Glomerular endothelial cell (primary cell): Measurements from ENCODE around the gene BTBD9. TPM values are rescaled to one million over a fixed set of nuclear protein-coding genes. Genes with fewer than 3 reads are reported as not detected.

ENCODE experiments used
- DNase-seq: peaks from one replicate; pipeline ENCODE4 v3.0.0-alpha.2; 2011; ENCODE audit warnings: low read depth, low spot score; ENCODE audit errors: extremely low read depth
- total RNA-seq: library from RNA; depleted of rRNA; stranded (reverse); fragments of >200 nt; gene quantifications from 2 replicates; pipeline ENCODE4 v1.2.3, GENCODE V29; 2015

BTBD9 gene
- total RNA-seq, 1 donor from 2014 or later = 13.2 TPM

DNA sequence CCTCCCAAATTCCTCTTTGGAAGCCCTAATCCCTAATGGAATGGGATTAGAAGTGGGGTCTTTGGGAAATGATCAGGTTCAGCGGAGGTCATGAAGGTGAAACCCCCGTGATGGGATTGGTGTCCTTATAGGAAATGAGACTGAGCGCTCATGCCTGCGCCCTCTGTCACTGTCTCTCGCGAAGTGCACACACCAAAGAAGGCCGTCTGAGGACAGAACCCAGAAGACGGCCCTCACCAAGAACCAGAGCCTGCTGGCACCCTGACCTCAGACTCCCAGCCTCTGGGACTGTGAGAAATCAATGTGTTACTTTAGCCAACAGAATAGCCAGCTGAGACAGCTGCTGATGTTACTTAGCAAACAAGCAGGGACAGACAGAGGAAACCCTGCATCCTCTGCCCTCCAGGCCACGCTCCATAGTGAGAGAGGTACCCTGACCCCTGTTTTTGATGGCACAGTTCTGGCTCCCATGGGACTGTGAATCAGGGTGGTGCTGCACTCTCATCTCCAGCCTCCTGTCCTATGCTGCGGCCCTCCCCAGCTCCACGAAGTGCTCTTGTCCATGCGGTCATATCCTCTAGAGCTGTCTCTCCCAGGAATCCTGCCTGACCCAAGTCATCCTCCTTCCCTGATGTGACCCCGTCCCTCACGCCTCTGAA, 450.9 kb downstream of the BTBD9 start:
- no peak for DNase-seq

DNA sequence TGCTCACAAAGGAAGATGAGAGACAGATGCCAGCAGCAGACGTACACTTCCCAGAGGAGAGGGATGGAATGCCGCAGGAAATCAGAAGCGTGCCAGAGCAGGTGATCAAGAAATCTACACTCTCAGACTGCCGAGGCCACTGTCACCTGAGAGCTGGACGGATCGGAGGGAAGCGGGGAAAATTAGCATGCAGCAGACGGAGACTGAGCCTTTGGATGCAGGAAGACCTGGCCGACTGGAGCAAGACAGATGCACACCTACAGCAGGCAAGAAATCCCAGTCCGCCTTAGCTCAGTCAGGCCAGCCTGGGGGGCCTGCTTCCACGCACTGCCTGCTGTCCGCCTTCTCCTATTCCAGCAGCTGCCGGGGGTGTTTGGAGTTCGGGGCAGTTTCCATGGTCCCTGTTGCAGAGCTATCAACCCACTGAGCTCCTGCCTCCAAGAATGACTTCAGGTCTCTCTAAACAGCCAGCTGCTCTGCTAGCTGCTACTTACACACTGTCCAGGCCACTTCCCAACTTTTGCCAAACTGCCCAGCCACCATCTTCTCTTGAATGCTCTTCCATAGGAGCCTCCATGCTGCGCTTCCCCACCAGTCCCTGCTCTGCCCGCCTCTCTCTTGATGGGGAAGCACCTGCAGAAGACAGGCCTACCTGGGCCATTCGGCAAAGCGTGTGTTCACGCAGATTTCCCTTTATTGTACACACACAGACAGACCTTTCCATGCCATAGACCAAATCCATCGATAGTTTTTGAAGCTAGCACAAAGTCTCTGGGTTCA, 451.7 kb downstream of the BTBD9 start:
- DNase-seq = no peak

DNA sequence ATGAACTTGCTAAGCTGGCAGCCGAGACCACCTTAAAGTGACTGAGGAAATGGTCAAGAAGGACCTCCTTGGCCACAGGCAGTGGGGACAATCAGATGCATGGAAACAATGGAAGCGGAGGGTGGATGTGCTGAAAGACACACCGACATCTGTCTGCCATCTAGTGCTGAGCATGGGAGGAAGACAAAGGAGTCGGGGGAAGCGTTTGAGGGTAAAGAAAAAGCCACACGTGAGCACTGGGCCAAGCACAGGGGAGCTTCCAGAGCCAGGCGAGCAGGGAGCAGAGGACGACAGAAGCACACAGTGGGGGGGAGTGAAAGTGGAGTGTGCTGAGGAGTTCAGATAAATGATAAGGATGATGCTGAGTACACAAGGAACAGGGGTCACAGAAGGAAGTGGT, 452.4 kb downstream of the BTBD9 start:
- no peak for DNase-seq

DNA sequence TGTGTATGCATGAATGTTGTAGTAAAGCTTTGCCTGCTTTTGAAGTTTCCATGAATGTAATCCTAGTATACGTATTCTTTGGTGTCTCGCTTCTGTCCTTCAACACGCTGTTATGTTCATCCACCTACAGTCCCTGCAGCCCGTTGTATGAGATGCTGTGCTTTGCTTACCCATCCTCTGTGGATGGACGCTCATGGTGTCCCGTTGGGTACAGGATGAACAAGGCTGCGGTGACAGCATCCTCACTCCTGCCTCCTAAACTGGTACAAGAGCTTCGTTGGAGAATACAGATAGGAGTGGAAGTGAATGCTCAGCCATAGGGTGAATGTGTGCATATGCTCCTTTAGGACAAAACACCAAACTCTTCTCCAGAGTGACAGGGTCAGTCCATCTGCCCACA, 454.0 kb downstream of the BTBD9 start:
- DNase-seq = no peak

DNA sequence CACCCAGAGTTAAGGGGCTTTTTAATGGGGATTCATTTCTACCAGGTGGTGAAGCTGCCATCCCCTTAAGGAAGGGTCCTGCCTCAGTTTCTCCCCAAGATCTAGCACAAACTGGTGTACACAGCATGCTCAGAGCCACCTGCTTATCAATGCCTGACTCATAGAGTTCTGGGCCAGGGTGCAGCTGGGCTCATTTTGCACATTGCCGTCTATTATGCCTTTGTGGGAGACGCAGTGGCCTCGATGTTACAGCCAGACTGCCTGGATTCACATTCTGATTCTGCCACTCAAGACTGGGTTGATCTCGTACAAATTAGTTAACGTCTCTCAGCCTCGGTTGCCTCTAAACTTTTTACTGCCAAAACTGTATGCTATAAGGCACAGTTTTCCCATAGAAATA, 454.5 kb downstream of the BTBD9 start:
- no peak for DNase-seq

DNA sequence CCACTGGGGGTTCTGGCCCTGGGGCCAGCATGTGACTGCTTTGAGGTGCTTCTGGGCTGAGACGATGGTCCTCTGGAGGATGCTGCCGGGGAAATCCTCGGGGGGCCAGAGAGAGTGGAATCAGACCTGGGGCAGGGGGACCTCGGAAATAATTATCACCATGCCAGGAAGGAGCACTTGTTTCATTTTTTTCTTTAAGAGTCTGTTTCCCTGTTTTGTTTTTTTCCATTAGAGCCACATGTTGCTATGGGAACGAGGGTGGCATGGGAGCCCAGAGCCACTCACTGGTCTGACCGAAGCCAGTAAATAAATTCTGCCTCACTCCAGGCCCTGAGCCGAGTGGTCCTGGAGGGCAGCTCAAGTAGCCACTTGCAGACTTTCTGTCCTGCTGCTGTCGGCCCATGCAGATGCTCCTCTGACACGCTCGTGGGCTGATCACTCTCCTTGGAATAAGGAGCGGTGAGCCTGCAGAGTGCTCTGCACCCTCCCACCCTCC, 455.1 kb downstream of the BTBD9 start:
- no peak for DNase-seq

DNA sequence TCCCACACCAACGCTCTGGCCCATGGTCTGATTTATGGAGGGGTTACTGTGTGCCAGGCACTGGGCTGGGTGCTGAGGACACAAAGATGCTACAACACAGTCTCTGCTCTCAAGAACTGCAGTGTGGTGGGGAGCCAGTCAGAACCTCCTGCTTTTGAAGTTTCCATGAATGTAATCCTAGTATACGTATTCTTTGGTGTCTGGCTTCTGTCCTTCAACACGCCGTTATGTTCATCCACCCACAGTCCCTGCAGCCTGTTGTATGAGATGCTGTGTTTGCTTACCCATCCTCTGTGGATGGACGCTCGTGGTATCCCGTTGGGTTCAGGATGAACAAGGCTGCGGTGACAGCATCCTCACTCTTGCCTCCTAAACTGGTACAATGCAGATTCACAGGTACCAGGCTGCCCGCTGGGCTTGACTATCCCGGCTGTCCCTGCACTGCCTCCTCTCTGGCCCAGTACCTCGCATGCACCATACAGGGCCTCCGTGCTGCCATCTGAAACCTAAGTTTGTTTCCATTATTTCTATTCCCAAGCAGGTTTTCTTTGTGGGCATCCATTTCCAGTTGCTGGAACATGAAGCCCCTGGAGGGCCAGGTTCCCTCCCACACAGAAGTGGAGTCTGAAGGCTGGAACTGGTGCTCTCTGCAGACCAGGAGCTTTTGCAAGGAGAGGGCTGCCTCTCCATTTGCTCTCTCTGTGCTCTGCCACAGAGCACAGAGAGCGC, 455.7 kb downstream of the BTBD9 start:
- no peak for DNase-seq

DNA sequence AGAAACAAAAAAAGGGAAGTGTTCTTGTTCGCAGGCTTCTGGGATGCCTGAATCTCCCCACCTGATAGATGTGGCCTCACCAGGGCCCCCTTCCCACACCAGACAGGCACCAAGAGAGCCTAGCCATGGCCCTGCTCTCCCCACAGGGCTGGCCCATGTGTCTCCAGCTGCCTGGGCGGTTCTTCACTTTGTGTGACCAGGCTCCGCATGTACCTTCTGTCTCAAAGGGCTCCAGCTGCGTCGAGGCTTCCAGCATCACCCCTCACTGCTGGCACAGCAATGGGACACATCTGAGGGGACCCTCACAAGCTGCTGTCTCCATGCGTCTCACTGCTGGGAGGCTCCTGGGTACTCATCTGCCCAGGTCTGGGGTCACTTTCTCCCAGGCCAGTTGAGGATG, 457.3 kb downstream of the BTBD9 start:
- no peak for DNase-seq

DNA sequence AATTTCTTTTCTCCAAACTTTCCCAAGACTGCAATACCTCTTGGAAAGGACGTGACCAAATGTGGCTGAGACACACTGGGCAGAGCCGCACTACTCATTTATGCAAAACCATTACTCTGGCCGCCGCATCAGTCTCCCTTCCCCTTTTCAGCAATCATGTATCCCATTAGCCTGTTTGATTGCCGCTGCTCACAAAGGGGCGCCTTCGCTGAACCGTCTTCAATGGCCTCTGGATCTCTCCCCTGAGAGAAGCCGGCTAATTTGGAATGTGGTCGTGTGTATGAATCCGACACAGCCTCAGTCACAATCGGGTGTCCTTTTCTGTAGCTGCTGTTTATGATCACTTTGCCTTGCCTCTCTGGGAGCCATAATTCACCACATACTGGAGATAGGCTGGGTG, 459.1 kb downstream of the BTBD9 start:
- DNase-seq = no peak

DNA sequence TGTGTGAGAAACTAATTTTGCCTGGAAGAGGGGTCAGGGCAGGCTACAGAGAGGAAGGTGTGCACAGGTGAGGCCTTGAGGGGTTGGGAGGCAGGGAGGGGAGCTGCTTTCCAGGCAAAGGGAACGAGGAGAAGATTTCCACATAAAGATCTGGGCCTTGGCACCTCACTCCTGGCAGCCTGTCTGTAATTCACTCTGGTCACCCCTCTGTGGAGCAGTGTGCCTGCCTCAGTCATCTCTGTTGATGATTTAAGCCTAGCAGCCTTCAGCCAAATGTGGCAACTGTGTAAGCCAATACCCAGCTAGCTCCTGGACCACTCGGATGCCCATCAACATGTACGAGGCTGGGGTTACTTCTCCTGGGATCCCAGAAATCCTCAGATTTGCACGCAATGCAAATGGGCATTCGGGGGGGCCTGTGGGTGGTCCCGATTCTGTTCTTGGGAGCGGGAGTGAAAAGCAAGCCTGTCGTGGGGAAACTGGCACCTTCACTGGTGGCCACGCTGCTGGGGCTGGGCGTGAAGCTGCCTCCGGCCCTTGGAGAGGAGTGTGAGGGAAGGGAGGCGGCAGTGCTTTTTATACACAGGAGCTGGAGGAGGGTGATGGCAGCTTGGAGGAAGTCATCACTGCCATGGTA, 459.8 kb downstream of the BTBD9 start:
- DNase-seq = no peak

DNA sequence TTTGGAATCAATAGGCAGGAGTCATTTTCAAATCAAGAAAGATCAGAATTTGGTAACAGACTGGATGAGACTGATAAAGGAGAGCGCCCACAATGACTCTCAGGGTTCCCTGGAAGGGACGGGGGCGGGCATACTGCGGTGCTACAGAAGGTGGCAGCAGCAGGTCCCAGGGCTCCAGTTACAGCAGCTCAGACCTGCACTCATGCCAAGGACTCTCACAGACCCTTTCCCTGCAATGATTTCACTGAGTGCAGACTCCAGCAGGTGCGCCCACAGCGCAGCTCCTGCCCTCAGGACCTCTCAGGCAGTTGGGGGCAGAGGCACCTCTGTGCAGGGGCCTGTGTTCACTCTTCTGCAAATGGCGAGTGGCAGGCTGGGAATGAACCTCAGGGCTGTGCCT, 460.4 kb downstream of the BTBD9 start:
- DNase-seq = no peak

DNA sequence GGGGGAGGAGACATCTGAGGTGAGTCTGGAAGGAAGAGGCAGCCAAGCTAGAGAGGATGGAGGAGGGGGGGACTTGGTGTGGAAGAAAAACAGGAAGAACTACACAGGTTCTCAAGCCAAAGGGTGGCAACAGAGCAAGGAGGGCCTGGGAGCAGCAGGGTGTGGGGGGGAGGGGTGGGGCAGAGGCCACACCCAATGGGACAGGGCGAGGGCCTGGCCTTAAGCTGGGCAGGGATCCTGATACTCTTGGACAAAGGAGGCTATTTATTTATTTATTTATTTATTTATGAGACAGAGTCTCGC, 461.2 kb downstream of the BTBD9 start:
- DNase-seq = no peak

DNA sequence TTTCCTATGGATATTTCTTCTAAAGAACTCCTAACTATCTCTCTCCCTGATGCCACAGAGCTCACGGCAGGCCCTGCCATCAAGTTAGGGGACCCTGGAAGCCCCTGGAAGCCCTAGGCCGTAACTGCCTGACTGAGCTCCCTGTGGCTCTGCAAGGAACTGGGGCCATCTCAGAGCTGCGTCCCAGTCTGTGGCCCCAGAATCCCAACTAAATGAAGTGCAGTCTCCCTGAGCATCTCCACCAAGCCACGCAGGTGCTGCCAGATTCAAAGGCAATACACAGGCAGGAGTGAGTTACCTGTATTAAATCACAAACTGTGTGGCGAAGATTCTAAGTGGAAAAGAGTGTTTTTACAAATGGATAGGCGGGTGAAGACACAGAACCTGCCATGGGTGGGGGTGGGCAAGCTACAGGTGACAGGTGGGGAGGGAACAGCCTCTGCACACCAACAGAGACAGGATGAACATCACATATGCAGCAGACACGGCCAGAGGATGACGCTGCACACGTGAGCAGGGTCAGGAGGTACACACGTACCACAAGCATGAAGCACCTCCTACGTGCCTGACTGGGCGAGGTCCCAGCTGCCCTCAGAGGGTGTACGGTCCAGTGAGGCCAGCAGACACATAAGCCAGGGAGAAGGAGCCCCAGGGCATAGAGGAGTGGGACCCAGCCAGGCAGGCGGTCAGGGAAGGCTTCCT, 461.7 kb downstream of the BTBD9 start:
- no peak for DNase-seq

DNA sequence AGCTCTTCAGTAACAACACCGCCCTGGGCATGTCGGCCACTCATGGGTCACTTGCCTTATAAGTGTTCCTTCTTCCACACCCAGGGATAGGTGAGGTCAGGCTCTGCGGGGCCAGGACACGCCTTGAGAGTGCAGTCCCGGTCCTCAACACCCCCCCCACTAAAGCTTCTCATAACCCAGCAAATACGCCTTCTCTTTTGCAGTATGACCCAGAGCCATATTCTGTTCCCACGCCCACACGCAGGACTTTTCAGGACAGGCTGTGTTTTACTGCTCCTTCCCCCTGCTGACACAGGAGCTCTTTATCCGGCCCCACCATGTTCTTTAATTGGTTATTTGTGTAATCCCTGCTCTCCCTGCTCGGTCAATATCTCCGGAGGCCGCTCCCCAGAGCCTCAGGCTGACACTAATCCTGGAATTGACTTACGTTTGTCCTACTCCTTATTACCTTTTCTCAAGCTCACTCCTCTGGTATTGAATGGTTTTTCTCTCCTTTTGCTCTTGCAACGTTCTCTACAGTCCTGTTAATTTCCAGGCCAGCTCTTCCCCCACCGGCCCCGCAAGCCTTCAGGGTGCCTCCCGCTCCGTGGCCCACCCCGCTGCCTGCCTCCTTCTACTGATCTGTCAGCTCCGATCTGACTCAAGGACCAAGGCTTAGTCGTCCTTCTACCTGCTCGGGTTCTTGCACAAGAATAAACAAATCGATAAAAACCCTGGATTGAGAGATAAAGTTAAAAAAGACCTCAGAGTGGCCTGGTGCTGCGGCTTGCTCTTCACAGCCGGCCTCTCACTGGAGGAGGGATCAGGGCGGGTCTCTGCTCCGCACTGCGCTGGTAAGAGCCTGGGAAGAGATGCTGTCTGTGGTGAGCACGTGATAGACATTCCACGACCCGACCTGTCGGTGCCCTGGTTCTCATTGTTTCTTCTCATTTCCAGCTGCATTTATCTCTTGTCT, 462.7 kb downstream of the BTBD9 start:
- DNase-seq = no peak

DNA sequence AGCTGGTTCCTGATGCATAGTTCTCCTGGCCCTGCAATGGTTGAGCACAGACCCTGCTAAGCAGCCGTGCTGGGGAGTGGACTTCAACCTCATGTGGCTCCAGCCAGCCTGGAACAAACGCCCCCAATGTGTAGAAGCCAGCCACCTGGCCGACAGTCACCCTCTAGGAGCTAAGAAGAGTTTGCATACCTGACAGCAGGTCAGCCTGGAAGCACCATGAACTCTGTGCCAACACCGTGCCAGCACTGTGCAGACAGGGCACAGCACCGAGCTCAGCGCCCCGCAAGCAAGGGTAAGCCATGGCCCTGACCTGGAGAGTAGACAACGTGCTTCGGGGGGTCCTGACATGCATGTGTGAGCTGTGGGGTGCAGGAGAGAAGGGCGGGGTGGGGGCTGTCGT, 463.9 kb downstream of the BTBD9 start:
- no peak for DNase-seq

DNA sequence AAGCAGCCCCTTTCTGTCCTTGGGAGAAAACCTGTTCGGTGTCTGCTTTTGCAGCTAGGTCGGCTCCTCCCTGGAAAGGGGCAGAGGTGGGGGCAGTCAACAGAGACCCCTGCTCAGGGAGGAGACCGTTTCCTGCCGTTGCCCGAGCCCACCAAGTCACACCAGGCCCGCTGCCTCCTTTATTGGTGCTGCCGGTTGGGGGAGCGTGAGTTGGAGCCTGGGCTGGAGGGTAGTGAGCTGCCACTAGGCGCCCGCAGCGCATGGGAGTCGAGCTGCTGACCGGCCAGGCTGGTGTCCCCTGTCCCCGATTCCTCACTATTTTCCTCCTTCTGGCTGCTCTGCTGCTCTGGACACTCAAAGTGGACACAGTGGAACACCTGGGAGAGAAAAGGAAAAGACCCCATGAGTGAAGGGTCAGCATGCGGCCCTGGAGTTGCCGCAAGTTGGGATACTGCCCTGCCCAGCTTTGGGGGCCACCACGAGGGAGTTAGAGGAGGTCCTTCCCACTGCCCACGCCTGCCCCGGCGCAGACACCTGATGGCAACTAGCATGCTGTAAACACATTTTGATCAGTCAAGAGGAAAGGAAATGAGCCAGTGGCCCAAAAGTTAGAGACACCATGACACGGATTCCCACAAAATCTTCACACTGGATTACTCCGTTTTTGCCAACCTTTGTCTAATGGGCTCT, 464.8 kb downstream of the BTBD9 start:
- DNase-seq = no peak

DNA sequence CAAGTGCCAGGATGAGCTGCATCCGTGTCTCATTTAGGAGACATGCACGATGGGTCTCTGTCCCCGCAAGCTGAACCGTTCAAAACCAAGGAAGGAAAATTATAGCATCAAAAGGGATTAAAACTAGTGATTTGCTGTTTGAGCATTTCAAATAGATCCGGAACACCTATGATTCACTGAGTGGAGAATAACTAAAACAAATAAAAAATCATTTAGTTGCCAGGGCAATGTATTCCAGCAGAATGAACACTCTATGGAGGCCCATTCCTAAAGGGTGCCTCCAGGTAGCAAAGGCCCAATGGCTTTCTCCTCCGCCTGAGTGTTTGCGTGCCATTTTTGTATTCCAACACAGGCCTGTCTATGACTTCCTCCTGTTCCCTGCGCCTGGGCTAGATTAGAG, 465.4 kb downstream of the BTBD9 start:
- no peak for DNase-seq

DNA sequence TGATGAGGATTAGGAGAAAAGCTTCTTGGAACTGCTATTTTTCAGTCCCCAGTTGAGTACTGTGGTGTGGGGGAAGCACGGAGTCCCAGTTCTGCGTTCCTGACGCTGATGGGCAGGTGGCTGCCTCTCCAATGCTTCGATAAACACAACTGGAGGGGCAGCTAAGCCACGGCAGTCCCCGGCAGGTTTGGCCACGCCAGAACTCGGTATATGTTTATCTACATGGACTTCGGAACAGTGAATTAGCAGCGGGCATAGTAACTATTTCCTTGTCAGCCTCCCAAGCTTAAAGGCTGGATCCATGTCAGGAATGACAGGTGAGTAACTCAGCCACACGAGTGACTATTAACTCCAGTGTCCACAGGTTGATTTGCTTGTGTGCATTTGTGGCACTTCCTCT, 465.8 kb downstream of the BTBD9 start:
- DNase-seq = no peak

DNA sequence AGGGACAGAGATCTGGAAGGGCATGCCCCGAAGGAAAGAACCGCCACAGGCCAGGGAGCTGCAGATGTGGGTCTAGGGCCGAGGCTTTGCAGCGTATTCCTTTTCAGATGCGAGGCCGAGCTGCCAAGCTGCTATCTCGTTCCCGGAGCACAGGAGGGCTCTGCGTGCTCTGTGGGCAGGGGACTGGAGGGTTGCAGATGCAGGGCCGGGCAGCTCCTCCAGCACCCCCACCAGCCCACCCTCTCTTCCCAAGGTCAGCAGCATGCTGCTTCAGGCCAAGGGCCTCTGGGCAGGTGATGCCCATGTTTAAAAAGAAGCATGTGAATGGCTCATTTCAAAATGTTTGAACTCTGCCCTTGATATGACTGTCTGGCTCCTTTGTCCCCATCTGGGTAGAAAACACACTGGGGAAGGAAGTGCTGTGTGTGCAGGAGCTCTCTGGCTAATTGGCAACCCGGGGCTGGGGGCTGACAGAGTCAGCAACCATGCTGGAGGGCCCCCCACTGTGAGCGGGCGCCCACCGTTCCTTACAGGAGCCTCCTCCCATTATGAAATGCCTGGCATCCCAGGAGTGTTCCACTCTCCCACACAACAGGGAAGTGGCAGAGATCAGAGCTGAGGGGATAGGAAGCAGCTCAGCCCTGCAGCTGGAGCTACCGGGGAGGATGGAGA, 466.9 kb downstream of the BTBD9 start:
- no peak for DNase-seq
